Keratinocyte (primary cell): ENCODE data around the gene IL1RAPL2. TPM values are rescaled to one million over a fixed set of nuclear protein-coding genes. Genes with fewer than 3 reads are reported as not detected.

ENCODE experiments used
- DNase-seq: peaks from one replicate; pipeline ENCODE4 v3.0.0-alpha.2; 2011; ENCODE audit warnings: low read depth, missing footprints, low spot score
- FAIRE-seq: peaks from 2 replicates; lab custom pipeline; 2011; peaks lifted over from hg19 to GRCh38; lab: Jason Lieb, UNC
- H2AFZ ChIP-seq: 2 replicates; pipeline ENCODE4 v1.6.0; 2012; ENCODE audit warnings: low read length, control low read depth, inconsistent platforms; ENCODE audit not compliant: control insufficient read depth
- H3K27ac ChIP-seq: 2 replicates; pipeline ENCODE4 v1.5.1; 2011; ENCODE audit warnings: low read length; ENCODE audit not compliant: control insufficient read depth, insufficient read depth
- H3K27me3 ChIP-seq: 3 replicates; pipeline ENCODE4 v1.6.0; 2011; ENCODE audit warnings: low read length; ENCODE audit not compliant: control insufficient read depth, insufficient read depth; ENCODE audit errors: extremely low read depth
- H3K36me3 ChIP-seq, 2 experiments: 2 replicates in 1 of 2; 3 replicates in 1 of 2; pipeline ENCODE4 v1.5.1; 2011; ENCODE audit warnings: low read length in 2 of 2, mild to moderate bottlenecking in 1 of 2; ENCODE audit not compliant: control insufficient read depth in 2 of 2, insufficient read depth in 2 of 2; ENCODE audit errors: extremely low read depth in 1 of 2
- H3K4me1 ChIP-seq: 3 replicates; pipeline ENCODE4 v1.5.1; 2011; ENCODE audit warnings: low read length; ENCODE audit not compliant: control insufficient read depth, insufficient read depth; ENCODE audit errors: extremely low read depth
- H3K4me2 ChIP-seq: 3 replicates; pipeline ENCODE4 v1.6.0; 2011; ENCODE audit warnings: low read depth, low read length; ENCODE audit not compliant: control insufficient read depth, insufficient read depth; ENCODE audit errors: extremely low read depth
- H3K4me3 ChIP-seq, 3 experiments: fragments of 200-600 bp in 1 of 3; sonication (generic) in 1 of 3; 2 replicates in 2 of 3; 3 replicates in 1 of 3; pipeline ENCODE4 v1.5.1; 2011 to 2016; ENCODE audit warnings: low read length in 3 of 3, mild to moderate bottlenecking in 3 of 3, control low read depth in 2 of 3, inconsistent platforms in 1 of 3, low read depth in 1 of 3, mixed read lengths in 1 of 3, mixed run types in 1 of 3, moderate library complexity in 1 of 3; ENCODE audit not compliant: control insufficient read depth in 2 of 3, insufficient read depth in 2 of 3; ENCODE audit errors: extremely low read depth in 1 of 3
- H3K79me2 ChIP-seq: 2 replicates; pipeline ENCODE4 v1.6.0; 2012; ENCODE audit warnings: low read length; ENCODE audit not compliant: control insufficient read depth, insufficient read depth
- H3K9ac ChIP-seq: 3 replicates; pipeline ENCODE4 v1.6.0; 2011; ENCODE audit warnings: low read length; ENCODE audit not compliant: control insufficient read depth, insufficient read depth; ENCODE audit errors: extremely low read depth
- H3K9me1 ChIP-seq: 3 replicates; pipeline ENCODE4 v1.6.0; 2011; ENCODE audit warnings: low read length; ENCODE audit not compliant: control insufficient read depth, insufficient read depth; ENCODE audit errors: extremely low read depth
- H3K9me3 ChIP-seq: 2 replicates; pipeline ENCODE4 v1.5.1; 2012; ENCODE audit warnings: low read depth, low read length; ENCODE audit not compliant: control insufficient read depth
- H4K20me1 ChIP-seq: 3 replicates; pipeline ENCODE4 v1.6.0; 2011; ENCODE audit warnings: low read length; ENCODE audit not compliant: control insufficient read depth, insufficient read depth; ENCODE audit errors: extremely low read depth
- EZH2 ChIP-seq: IDR thresholded peaks from one replicate; pipeline ENCODE4 v1.6.1; 2012; ENCODE audit warnings: inconsistent platforms, mild to moderate bottlenecking, low read length, moderate library complexity
- dilution Hi-C: fragments of 300-500 bp; cut with MboI; formaldehyde crosslinking; loops from one replicate; pipeline ENCODE4 v1.7.0; 2020; ENCODE audit warnings: low sequenced_read_pairs; ENCODE audit not compliant: extremely low pct_ligation_motif_present
- polyA plus RNA-seq, 5 experiments: library from polyadenylated mRNA; depleted of rRNA in 3 of 5; stranded (reverse) in 3 of 5; stranded (forward) in 1 of 5; unstranded in 1 of 5; fragments of >200 nt; gene quantifications; 1 replicate in 1 of 5; 2 replicates in 3 of 5; 3 replicates in 1 of 5; pipeline versions ENCODE4 v1.2.1 to v1.2.3, GENCODE V29; 2011 to 2012; ENCODE audit warnings: missing spikeins in 2 of 5, low read depth in 1 of 5, low replicate concordance in 1 of 5
- TF ChIP-seq, protein P1 (sequence below), 3 experiments: IDR thresholded peaks in 1 of 3; conservative IDR thresholded peaks in 1 of 3; optimal IDR thresholded peaks in 1 of 3; 2 replicates in 2 of 3; 3 replicates in 1 of 3; pipeline versions ENCODE3 to v1.5.1; 2011; ENCODE audit warnings: low read length in 3 of 3, mild to moderate bottlenecking in 3 of 3, moderate library complexity in 2 of 3, control low read depth in 1 of 3, inconsistent platforms in 1 of 3; ENCODE audit not compliant: insufficient read depth in 2 of 3; ENCODE audit errors: extremely low read depth in 1 of 3

The IL1RAPL2 gene
- polyA plus RNA-seq, 1 donor (not counting 4 experiments of a cell fraction or from before 2014, with no cell fraction given): 0.24 TPM

DNA sequence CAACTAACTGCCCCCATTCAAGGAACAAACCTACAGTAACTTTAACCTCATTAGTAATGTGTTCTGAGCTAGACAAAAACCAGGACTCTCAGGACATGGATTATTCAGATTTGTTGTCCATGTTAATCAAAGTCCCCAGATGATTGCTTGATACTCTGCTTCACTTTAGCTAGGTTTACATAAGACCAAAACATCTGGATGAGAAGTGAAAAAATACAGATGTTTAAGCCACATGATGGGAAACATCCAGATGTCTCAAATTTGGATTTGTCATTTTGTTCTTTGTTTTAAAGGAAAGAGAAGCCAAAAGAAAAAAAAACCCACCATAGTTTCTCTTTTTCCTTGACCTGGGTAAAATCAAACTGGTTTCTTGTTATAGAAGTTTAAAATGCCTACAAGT, 1207.8 kb downstream of the IL1RAPL2 start:
- Histone ChIP-seq H3K4me3 (no peak overlapping the region), H4K20me1 (no peaks in the 10 kb centered on the region), H2AFZ (no peak overlapping the region), H3K9me1 (no peaks in the 10 kb centered on the region), H3K79me2 (no peaks in the 10 kb centered on the region), H3K27ac (no peak overlapping the region), H3K4me2 (no peak overlapping the region), H3K27me3 (no peaks in the 10 kb centered on the region), H3K36me3 (no peaks in the 10 kb centered on the region), H3K4me1 (no peaks in the 10 kb centered on the region), H3K9ac (no peak overlapping the region), H3K9me3 (no peaks in the 10 kb centered on the region)
- DNase-seq (no peak), FAIRE-seq (no peak)
- TF ChIP-seq, protein P1, sequence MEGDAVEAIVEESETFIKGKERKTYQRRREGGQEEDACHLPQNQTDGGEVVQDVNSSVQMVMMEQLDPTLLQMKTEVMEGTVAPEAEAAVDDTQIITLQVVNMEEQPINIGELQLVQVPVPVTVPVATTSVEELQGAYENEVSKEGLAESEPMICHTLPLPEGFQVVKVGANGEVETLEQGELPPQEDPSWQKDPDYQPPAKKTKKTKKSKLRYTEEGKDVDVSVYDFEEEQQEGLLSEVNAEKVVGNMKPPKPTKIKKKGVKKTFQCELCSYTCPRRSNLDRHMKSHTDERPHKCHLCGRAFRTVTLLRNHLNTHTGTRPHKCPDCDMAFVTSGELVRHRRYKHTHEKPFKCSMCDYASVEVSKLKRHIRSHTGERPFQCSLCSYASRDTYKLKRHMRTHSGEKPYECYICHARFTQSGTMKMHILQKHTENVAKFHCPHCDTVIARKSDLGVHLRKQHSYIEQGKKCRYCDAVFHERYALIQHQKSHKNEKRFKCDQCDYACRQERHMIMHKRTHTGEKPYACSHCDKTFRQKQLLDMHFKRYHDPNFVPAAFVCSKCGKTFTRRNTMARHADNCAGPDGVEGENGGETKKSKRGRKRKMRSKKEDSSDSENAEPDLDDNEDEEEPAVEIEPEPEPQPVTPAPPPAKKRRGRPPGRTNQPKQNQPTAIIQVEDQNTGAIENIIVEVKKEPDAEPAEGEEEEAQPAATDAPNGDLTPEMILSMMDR (optimal IDR thresholded peaks at IDR 0.05 in 1 of 3, IDR thresholded peaks at IDR 0.05 in 1 of 3, conservative IDR thresholded peaks at IDR 0.05 in 1 of 3; ENCODE audit: extremely low read depth in 1 of 3, insufficient read depth in 2 of 3, low read length in 3 of 3): no peak
- TF ChIP-seq EZH2: no peak
- dilution Hi-C loops: no loop called here

DNA sequence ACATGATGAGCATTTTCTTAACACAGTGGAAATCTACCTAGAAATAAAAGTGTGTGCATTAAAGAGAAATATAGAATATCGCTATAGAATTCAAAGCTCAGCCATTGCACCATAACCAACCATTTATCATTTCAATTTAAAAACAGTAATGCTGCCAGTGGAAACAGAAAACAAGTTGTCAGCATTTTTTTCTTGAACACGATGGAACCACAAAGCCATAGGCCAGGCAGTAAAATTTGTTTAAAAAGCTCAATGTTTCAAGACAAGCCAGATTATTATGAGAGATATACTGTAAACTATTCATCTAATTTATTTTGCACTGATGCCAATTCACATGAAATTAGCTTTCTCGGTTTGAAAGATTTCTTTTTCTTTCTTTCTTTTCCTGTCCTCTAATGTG, 1209.7 kb downstream of the IL1RAPL2 start:
- H3K9me1 ChIP-seq: no peaks in the 10 kb centered on the region
- no peaks in the 10 kb centered on the region for H3K36me3 ChIP-seq
- no peak overlapping the region for H3K27ac ChIP-seq
- dilution Hi-C loops: no loop called here
- no peak overlapping the region for H3K4me2 ChIP-seq
- no peak overlapping the region for H2AFZ ChIP-seq
- no peaks in the 10 kb centered on the region for H3K79me2 ChIP-seq
- H4K20me1 ChIP-seq: no peaks in the 10 kb centered on the region
- no peaks in the 10 kb centered on the region for H3K27me3 ChIP-seq
- H3K4me3 ChIP-seq: no peak overlapping the region
- no peak for DNase-seq
- no peak for FAIRE-seq
- no peak overlapping the region for H3K9ac ChIP-seq
- no peaks in the 10 kb centered on the region for H3K9me3 ChIP-seq
- no peaks in the 10 kb centered on the region for H3K4me1 ChIP-seq
- TF ChIP-seq EZH2: no peak
- TF ChIP-seq, protein P1 (optimal IDR thresholded peaks at IDR 0.05 in 1 of 3, IDR thresholded peaks at IDR 0.05 in 1 of 3, conservative IDR thresholded peaks at IDR 0.05 in 1 of 3; ENCODE audit: extremely low read depth in 1 of 3, insufficient read depth in 2 of 3, low read length in 3 of 3): no peak
